Measurements from ENCODE around the gene LCN10. TPM values are rescaled to one million over a fixed set of nuclear protein-coding genes. Genes with fewer than 3 reads are reported as not detected.

Gene LCN10
- total RNA-seq, 1 donor from 2014 or later, result not detected

DNA sequence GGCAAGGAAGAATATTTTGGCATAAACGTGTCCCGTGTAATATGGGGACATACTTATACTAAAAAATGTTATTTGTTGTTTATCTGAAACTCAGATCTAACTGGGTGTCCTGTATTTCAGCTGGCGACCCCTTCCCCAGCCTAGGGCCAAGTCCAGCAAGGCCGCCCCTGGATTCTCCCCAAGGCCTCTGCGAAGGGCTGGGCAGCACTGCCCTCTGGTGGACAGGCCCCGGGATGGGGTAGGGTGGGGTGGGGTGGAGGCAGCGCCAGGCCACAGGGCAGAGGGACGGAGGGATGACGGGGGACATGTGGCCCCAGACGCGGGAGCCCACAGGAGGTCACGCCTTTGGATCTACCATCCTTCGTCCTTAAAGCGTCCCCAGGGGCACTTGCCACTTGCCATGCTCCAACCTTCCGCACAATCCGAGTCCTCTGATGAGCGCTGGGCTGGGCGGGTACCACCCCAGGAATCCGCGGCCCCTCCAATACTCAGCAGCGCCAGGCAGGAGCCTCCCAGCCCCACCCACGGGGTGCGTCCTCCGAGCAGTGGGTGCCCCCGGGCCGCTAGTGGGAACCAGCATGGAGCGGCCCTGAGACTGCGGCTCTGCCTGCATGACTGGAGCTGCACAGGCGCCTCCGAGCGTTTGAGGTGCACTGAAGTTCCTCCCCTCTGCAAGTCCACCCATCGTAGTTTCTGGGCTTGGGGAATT, 48.4 kb downstream of the LCN10 start:
- H3K4me3 Mint-ChIP-seq (ENCODE audit: unreplicated experiment), result no peak overlapping the region

DNA sequence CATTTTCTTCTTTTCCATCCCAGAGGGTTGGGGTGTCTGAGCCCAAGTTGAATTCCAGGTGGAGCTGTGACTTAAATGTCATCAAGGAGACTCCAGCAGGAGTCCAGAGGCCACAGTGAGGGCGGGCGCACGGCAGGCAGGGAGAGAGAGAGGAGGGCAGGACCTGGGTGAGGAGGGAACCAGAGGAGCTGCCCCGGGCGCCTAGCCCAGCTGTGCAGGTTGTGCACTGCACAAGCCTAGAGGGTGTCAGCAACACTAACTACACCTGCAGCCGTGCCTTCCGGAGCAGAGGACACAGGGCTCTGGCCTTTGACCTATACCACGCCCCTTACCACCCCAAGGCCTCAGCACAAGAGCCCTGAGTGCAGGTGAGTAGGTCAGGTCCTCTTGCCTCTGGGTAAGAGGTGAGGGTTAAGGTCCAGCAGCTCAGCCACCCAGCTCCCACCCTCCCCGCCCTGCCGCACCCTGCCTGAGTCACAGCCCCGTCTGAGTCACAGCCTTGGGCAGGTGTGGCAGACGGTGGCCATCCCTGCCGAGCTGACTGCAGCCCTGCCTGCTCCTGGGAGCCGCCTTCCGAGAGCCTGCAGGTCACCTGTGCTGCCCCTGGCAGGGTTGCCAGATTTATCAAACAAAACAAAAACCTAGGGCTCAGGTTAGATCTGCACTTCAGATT, 49.1 kb downstream of the LCN10 start:
- H3K4me1 Mint-ChIP-seq (ENCODE audit: unreplicated experiment), result peaks cover 9% of the 10 kb centered on the region
- peaks cover 5% of the 10 kb centered on the region for H3K27me3 Mint-ChIP-seq (ENCODE audit: unreplicated experiment)
- no peak overlapping the region for H3K27ac Mint-ChIP-seq (ENCODE audit: unreplicated experiment)

More for the DNA sequence above, 48.4 kb downstream of the LCN10 start:
- no peaks in the 10 kb centered on the region for H3K36me3 Mint-ChIP-seq (ENCODE audit: unreplicated experiment)
- no peaks in the 10 kb centered on the region for H3K9me3 Mint-ChIP-seq (ENCODE audit: unreplicated experiment)
- H3K4me1 Mint-ChIP-seq (ENCODE audit: unreplicated experiment), result peaks cover 11% of the 10 kb centered on the region
- peak; percentile 66 for TF ChIP-seq CTCF (IDR thresholded peaks at IDR 0.05)
- peaks cover 10% of the 10 kb centered on the region for H3K27me3 Mint-ChIP-seq (ENCODE audit: unreplicated experiment)
- no peak overlapping the region for H3K27ac Mint-ChIP-seq (ENCODE audit: unreplicated experiment)
- no peak for DNase-seq (ENCODE audit: extremely low spot score, unreplicated experiment)

DNA sequence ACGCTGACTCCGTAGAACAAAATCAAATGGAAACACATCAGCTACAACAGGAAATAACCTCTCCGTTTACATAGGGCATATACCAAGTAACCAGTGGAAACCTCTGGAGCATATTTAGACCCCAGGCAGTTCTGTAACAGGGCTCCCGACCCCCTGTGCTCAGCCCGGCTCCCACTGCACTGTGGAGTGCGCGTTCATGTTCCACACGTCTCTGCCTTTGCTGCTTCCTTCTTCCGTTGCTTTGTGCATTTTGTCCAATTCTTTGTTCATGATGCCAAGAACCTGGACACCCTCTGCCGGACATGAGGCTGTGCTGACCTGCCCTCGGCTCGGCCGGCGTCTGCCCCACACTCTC, 49.6 kb downstream of the LCN10 start:
- Mint-ChIP-seq H3K9me3 (ENCODE audit: unreplicated experiment) (no peaks in the 10 kb centered on the region), H3K4me3 (ENCODE audit: unreplicated experiment) (no peak overlapping the region), H3K4me1 (ENCODE audit: unreplicated experiment) (peaks cover 9% of the 10 kb centered on the region), H3K27me3 (ENCODE audit: unreplicated experiment) (peaks cover 4% of the 10 kb centered on the region), H3K36me3 (ENCODE audit: unreplicated experiment) (no peaks in the 10 kb centered on the region), H3K27ac (ENCODE audit: unreplicated experiment) (no peak overlapping the region)
- TF ChIP-seq CTCF (IDR thresholded peaks at IDR 0.05), result no peak
- DNase-seq (ENCODE audit: extremely low spot score, unreplicated experiment), result no peak

More for the DNA sequence above, 49.1 kb downstream of the LCN10 start:
- DNase-seq (ENCODE audit: extremely low spot score, unreplicated experiment), result no peak
- no peaks in the 10 kb centered on the region for H3K36me3 Mint-ChIP-seq (ENCODE audit: unreplicated experiment)
- no peak for TF ChIP-seq CTCF (IDR thresholded peaks at IDR 0.05)
- no peak overlapping the region for H3K4me3 Mint-ChIP-seq (ENCODE audit: unreplicated experiment)
- no peaks in the 10 kb centered on the region for H3K9me3 Mint-ChIP-seq (ENCODE audit: unreplicated experiment)

DNA sequence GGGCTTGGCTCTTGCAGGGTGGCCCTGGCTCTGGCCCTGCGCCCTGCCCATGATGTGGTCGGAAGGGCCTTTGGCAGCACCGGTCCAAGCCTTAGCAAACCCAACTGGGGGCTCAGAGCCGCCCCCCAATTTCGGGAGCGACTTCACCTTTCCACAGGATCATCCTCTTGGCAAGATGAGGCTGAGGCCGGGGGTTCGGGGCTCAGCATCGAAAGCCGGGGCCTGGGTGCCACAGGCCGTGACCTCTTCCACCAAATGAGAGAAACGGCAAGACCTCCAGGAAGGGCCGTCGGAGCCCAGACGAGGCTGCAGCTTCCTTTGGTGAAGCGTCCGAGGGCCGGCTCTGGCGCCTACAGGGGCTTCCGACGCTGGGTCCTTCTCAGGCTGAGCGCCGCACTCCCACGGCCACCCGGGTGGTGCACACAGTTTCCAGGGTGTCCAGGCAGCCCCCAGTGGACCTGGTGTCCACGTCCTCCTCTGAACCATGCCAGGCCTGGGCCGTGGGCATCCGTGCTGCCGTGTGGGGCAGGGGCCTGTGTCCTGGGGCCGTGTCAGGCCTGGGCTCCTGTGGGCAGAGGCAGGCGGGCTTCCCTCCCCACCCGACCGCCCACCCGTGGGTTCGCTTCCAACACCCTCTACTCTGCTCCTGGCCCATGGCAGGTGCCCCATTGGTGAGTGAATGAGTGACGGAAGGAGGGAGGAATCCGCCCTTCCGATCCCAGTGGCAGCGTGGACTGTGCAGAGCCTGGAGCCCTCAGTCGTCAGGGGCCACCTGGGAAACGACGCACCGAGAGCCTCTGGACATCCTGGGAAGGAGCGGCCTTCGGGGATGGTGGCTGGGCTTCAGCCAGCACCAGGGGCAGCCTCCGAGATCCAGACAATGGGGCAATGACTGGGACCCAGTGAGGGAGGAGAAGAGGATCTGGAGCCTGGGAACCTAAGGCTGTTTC, 50.3 kb downstream of the LCN10 start:
- DNase-seq (ENCODE audit: extremely low spot score, unreplicated experiment), result no peak
- H3K4me3 Mint-ChIP-seq (ENCODE audit: unreplicated experiment), result no peak overlapping the region
- peaks cover 2% of the 10 kb centered on the region for H3K27me3 Mint-ChIP-seq (ENCODE audit: unreplicated experiment)
- no peaks in the 10 kb centered on the region for H3K9me3 Mint-ChIP-seq (ENCODE audit: unreplicated experiment)
- H3K36me3 Mint-ChIP-seq (ENCODE audit: unreplicated experiment), result no peaks in the 10 kb centered on the region
- no peak for TF ChIP-seq CTCF (IDR thresholded peaks at IDR 0.05)
- no peak overlapping the region for H3K27ac Mint-ChIP-seq (ENCODE audit: unreplicated experiment)
- peaks cover 9% of the 10 kb centered on the region for H3K4me1 Mint-ChIP-seq (ENCODE audit: unreplicated experiment)

All from osteocyte (in vitro differentiated cells).